ENCODE data around the gene MAML3.

MAML3 gene

GRCh38 chr4:139773560-139774318, 380.2 kb downstream of the MAML3 start:
- in situ Hi-C loops (cut with MboI; ENCODE audit: low sequenced_read_pairs): no loop called here

GRCh38 chr4:139770361-139770760, 383.6 kb downstream of the MAML3 start:
- in situ Hi-C loops (cut with MboI; ENCODE audit: low sequenced_read_pairs): no loop called here

- in situ Hi-C loops (cut with MboI; ENCODE audit: low sequenced_read_pairs): no loop called here
Measured at GRCh38 chr4:139769364-139769763, 384.6 kb downstream of the MAML3 start.

- in situ Hi-C loops (cut with MboI; ENCODE audit: low sequenced_read_pairs): no loop called here
Measured at GRCh38 chr4:139768896-139769295, 385.1 kb downstream of the MAML3 start.

GRCh38 chr4:139768366-139768765, 385.6 kb downstream of the MAML3 start:
- in situ Hi-C loops (cut with MboI; ENCODE audit: low sequenced_read_pairs): no loop called here

- in situ Hi-C loops (cut with MboI; ENCODE audit: low sequenced_read_pairs): no loop called here
Measured at GRCh38 chr4:139767585-139767984, 386.4 kb downstream of the MAML3 start.

- in situ Hi-C loops (cut with MboI; ENCODE audit: low sequenced_read_pairs): no loop called here
Measured at GRCh38 chr4:139767168-139767567, 386.8 kb downstream of the MAML3 start.

GRCh38 chr4:139764686-139765310, 389.2 kb downstream of the MAML3 start:
- in situ Hi-C loops (cut with MboI; ENCODE audit: low sequenced_read_pairs): no loop called here

- in situ Hi-C loops (cut with MboI; ENCODE audit: low sequenced_read_pairs): no loop called here
Measured at GRCh38 chr4:139764182-139764581, 389.8 kb downstream of the MAML3 start.

- in situ Hi-C loops (cut with MboI; ENCODE audit: low sequenced_read_pairs): no loop called here
Measured at GRCh38 chr4:139763672-139764071, 390.3 kb downstream of the MAML3 start.

GRCh38 chr4:139763205-139763604, 390.8 kb downstream of the MAML3 start:
- in situ Hi-C loops (cut with MboI; ENCODE audit: low sequenced_read_pairs): no loop called here

- in situ Hi-C loops (cut with MboI; ENCODE audit: low sequenced_read_pairs): no loop called here
Measured at GRCh38 chr4:139762720-139763119, 391.3 kb downstream of the MAML3 start.

- in situ Hi-C loops (cut with MboI; ENCODE audit: low sequenced_read_pairs): no loop called here
Measured at GRCh38 chr4:139761461-139761860, 392.5 kb downstream of the MAML3 start.

- in situ Hi-C loops (cut with MboI; ENCODE audit: low sequenced_read_pairs): no loop called here
Measured at GRCh38 chr4:139760567-139760966, 393.4 kb downstream of the MAML3 start.

- in situ Hi-C loops (cut with MboI; ENCODE audit: low sequenced_read_pairs): no loop called here
Measured at GRCh38 chr4:139759097-139759496, 394.9 kb downstream of the MAML3 start.

GRCh38 chr4:139756391-139757180, 397.4 kb downstream of the MAML3 start:
- in situ Hi-C loops (cut with MboI; ENCODE audit: low sequenced_read_pairs): no loop called here

- in situ Hi-C loops (cut with MboI; ENCODE audit: low sequenced_read_pairs): no loop called here
Measured at GRCh38 chr4:139754938-139755337, 399.0 kb downstream of the MAML3 start.

GRCh38 chr4:139753686-139754085, 400.3 kb downstream of the MAML3 start:
- in situ Hi-C loops (cut with MboI; ENCODE audit: low sequenced_read_pairs): no loop called here

GRCh38 chr4:139749835-139750498, 404.0 kb downstream of the MAML3 start:
- in situ Hi-C loops (cut with MboI; ENCODE audit: low sequenced_read_pairs): no loop called here

- in situ Hi-C loops (cut with MboI; ENCODE audit: low sequenced_read_pairs): no loop called here
Measured at GRCh38 chr4:139749338-139749737, 404.6 kb downstream of the MAML3 start.
